Thyroid gland (tissue), 4 donors: ENCODE results near the gene ALS2. TPM values are rescaled to one million over a fixed set of nuclear protein-coding genes. Genes with fewer than 3 reads are reported as not detected.

Experiments
- DNase-seq, 2 donors: peaks; one replicate each; pipeline ENCODE4 v3.0.0-alpha.2; 2019
- H3K27ac ChIP-seq, 3 donors: fragments of 200-600 bp; sonication (generic); 1 replicate in 2 of 3; 2 replicates in 1 of 3; pipeline ENCODE4 v1.5.1; 2016 to 2019; ENCODE audit warnings: mild to moderate bottlenecking in 1 of 3, moderate library complexity in 1 of 3
- H3K27me3 ChIP-seq: fragments of 200-600 bp; sonication (generic); one replicate; pipeline ENCODE4 v1.5.1; 2019
- H3K36me3 ChIP-seq, 2 donors: fragments of 200-600 bp; sonication (generic); one replicate each; pipeline ENCODE4 v1.5.1; 2016 to 2019
- H3K4me1 ChIP-seq, 2 donors: fragments of 200-600 bp; sonication (generic); one replicate each; pipeline ENCODE4 v1.5.1; 2017 to 2019
- H3K4me3 ChIP-seq, 3 donors: fragments of 200-600 bp; sonication (generic); replicated peaks in 1 of 3; 1 replicate in 2 of 3; 2 replicates in 1 of 3; pipeline ENCODE4 v1.5.1; 2016; ENCODE audit warnings: mild to moderate bottlenecking in 1 of 3
- H3K9me3 ChIP-seq: fragments of 200-600 bp; sonication (generic); one replicate; pipeline ENCODE4 v1.5.1; 2017
- POLR2A ChIP-seq, 2 donors: fragments of 450-650 bp; IDR thresholded peaks; one replicate each; pipeline ENCODE4 v1.6.1; 2017; ENCODE audit warnings: antibody characterized with exemption in 2 of 2, mild to moderate bottlenecking in 2 of 2, moderate library complexity in 1 of 2
- WGBS, 2 donors: methylation state at CpG; one replicate each; pipeline ENCODE4 v1.1.5; 2017; 5-methylcytosine and 5-hydroxymethylcytosine counted together
- intact Hi-C: fragments of 100-400 bp; cut with DNase I; formaldehyde crosslinking; loops from one replicate; pipeline ENCODE4 v1.15.1; 2023
- total RNA-seq, 4 donors: library from RNA; depleted of rRNA; stranded (reverse); fragments of >200 nt; gene quantifications; one replicate each; pipeline ENCODE4 v1.2.3, GENCODE V29; 2016
- TF ChIP-seq, protein P1 (sequence below), 6 experiments: fragments of 200-600 bp in 3 of 6; fragments of 450-650 bp in 3 of 6; sonication (generic) in 3 of 6; IDR thresholded peaks; one replicate each; pipeline ENCODE4 v1.5.1; 2016 to 2019; ENCODE audit warnings: antibody characterized with exemption in 6 of 6, mild to moderate bottlenecking in 2 of 6, inconsistent platforms in 1 of 6, moderate library complexity in 1 of 6

The ALS2 gene
- total RNA-seq = 10 to 100 TPM; 20.9 to 37.6 (median 29.9) TPM

DNA sequence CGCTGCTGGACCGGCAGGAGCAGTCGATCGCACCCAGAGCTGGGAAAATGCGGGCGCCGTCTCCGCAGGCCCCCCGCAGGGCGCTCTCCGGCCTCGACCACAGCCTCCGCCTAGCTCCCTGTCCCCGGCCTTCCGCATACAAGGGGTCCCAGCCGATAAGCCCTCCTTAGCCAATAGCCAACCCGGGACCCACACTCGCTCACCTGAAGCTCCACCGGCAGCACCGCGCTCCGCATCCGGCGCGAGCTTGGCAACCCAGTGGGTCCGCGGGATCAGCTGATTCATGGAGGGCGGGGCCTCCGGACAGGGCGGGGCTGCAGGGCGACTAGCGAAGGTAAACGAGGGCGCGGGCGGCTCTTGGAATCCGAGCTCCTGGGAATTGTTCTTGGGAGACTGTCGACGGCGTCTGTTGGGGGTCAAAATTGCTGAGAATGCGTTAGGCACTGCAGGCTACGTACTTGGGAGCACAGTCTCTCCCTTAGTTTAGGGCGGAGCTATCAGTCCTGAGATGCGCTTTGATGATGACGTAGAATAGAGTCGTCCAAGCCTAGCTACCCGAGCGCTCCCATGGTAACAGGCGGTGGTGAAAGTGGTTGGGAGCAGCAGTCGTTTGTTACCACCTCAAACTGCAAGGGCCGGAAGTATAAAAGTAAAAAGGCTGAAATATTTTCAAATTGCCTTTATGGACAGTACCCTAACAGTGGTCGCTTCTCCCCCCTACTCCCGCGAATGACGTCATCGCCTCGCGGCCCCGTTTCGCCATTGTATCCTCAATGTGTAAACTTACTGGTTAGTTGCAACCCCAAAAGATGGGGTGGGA, at the start of gene ALS2:
Gene ALS2 (minus strand): TSS at position 260 of the 820 bp plus-strand sequence. CDS start 12,048 bp downstream, outside the sequence.
- Histone ChIP-seq H3K36me3 (no peaks in the 10 kb centered on the region), H3K4me3 (peak within 1 kb of the TSS; percentile 37 to 75 (median 70)), H3K9me3 (no peaks in the 10 kb centered on the region), H3K27ac (peak within 1 kb of the TSS; percentile 78 to 83 (median 81)), H3K4me1 (peaks cover 6 to 17% of the 10 kb centered on the region in 2 donors), H3K27me3 (no peaks in the 10 kb centered on the region)
- WGBS, 2 donors = 0% methylated on average over 39 to 54 of the region's 60 CpGs
- intact Hi-C loops = loop anchor here (5.0 kb wide), 1 partner anchor 251 kb away; the partner anchor contains the start of gene FZD7
- TF ChIP-seq POLR2A (IDR thresholded peaks at IDR 0.05) = peak in 1 of 2 donors; percentile 86
- TF ChIP-seq, protein P1, sequence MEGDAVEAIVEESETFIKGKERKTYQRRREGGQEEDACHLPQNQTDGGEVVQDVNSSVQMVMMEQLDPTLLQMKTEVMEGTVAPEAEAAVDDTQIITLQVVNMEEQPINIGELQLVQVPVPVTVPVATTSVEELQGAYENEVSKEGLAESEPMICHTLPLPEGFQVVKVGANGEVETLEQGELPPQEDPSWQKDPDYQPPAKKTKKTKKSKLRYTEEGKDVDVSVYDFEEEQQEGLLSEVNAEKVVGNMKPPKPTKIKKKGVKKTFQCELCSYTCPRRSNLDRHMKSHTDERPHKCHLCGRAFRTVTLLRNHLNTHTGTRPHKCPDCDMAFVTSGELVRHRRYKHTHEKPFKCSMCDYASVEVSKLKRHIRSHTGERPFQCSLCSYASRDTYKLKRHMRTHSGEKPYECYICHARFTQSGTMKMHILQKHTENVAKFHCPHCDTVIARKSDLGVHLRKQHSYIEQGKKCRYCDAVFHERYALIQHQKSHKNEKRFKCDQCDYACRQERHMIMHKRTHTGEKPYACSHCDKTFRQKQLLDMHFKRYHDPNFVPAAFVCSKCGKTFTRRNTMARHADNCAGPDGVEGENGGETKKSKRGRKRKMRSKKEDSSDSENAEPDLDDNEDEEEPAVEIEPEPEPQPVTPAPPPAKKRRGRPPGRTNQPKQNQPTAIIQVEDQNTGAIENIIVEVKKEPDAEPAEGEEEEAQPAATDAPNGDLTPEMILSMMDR (IDR thresholded peaks at IDR 0.05) = no peak
- peak; percentile 100 for DNase-seq

DNA sequence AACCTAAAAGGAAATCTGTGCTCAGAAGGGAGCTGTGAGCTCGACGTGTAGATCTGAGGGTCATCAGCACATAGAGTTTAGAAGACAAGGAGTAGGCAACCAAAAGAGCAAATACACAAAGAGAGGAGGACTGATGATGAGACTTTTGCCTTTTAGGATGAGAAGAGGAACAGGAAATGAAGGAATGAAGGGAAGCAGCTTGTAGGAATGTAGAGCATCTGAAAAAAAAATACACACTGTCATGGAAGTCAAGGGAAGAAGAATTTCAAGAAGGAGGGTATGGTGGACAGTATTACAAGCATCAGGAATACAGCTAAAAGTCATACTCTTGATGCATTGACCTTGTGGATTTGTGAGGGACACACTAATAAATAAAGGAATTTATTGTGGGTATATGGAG, 47.5 kb upstream of the ALS2 start:
- no peak overlapping the region for H3K4me3 ChIP-seq
- intact Hi-C loops = no loop called here
- H3K9me3 ChIP-seq = no peaks in the 10 kb centered on the region
- TF ChIP-seq POLR2A (IDR thresholded peaks at IDR 0.05) = no peak
- TF ChIP-seq, protein P1 (IDR thresholded peaks at IDR 0.05) = no peak
- H3K27me3 ChIP-seq = no peaks in the 10 kb centered on the region
- 86 to 91% methylated on average over 2 of the region's 2 CpGs for WGBS, 2 donors
- no peak overlapping the region for H3K27ac ChIP-seq
- H3K36me3 ChIP-seq = no peaks in the 10 kb centered on the region
- no peak for DNase-seq
- no peaks in the 10 kb centered on the region for H3K4me1 ChIP-seq

GRCh38 chr2:201827621-201828020, 46.9 kb upstream of the ALS2 start:
- H3K27me3 ChIP-seq = no peaks in the 10 kb centered on the region
- no peak for TF ChIP-seq POLR2A (IDR thresholded peaks at IDR 0.05)
- TF ChIP-seq, protein P1 (IDR thresholded peaks at IDR 0.05) = no peak
- H3K27ac ChIP-seq = no peak overlapping the region
- no peak overlapping the region for H3K4me3 ChIP-seq
- H3K4me1 ChIP-seq = no peaks in the 10 kb centered on the region
- 65 to 68% methylated on average over 3 of the region's 3 CpGs for WGBS, 2 donors
- H3K9me3 ChIP-seq = no peaks in the 10 kb centered on the region
- no peaks in the 10 kb centered on the region for H3K36me3 ChIP-seq
- no peak for DNase-seq
- intact Hi-C loops = no loop called here

DNA sequence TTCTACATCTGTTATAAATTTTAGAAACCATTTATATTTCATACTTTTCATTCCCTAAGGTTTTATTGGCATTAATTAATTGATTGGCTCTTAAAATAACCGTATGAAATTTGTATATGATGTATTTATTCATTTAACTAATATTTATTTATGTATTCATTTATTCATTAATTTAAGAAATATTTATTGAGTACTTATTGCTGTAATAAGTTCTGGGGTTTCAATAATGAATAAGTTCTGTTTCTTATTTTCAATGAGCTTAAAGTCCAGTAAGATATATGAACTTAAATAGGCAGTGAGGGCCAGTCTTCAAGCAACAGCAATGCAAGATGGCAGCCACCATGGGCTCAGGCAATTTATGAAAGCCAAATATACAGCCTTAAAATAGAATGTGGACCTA, 43.5 kb upstream of the ALS2 start:
- H3K9me3 ChIP-seq = no peaks in the 10 kb centered on the region
- TF ChIP-seq POLR2A (IDR thresholded peaks at IDR 0.05) = no peak
- TF ChIP-seq, protein P1 (IDR thresholded peaks at IDR 0.05) = no peak
- H3K27me3 ChIP-seq = no peaks in the 10 kb centered on the region
- no peak overlapping the region for H3K4me3 ChIP-seq
- DNase-seq = no peak
- WGBS, 2 donors = 75 to 84% methylated on average over 1 of the region's 1 CpG
- no peaks in the 10 kb centered on the region for H3K4me1 ChIP-seq
- intact Hi-C loops = no loop called here
- no peaks in the 10 kb centered on the region for H3K36me3 ChIP-seq
- no peak overlapping the region for H3K27ac ChIP-seq

DNA sequence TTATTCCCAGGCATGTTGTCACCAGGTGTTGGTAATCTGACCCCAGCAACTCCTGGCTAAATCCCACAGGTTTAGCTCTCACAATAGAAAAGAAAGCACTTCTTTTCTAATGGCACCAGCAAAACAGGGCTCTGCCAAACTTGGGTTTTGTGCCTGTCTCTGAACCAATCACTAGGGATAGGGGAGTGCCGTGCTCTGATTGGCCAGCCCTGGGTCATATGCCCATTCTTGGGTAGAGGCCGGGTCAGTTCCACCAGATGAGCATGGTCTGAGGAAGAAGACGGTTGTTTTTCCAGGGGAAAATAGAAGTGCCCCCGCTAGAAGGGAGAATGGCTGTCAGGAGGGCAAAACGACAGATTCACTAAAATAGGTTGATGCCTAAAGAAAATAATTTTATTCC, 40.3 kb upstream of the ALS2 start:
- TF ChIP-seq, protein P1 (IDR thresholded peaks at IDR 0.05) = no peak
- TF ChIP-seq POLR2A (IDR thresholded peaks at IDR 0.05) = no peak
- H3K9me3 ChIP-seq = no peaks in the 10 kb centered on the region
- no peaks in the 10 kb centered on the region for H3K36me3 ChIP-seq
- no peaks in the 10 kb centered on the region for H3K4me1 ChIP-seq
- H3K27me3 ChIP-seq = no peaks in the 10 kb centered on the region
- DNase-seq = no peak
- WGBS, 2 donors = 61 to 85% methylated on average over 5 of the region's 5 CpGs
- intact Hi-C loops = no loop called here
- no peak overlapping the region for H3K27ac ChIP-seq
- no peak overlapping the region for H3K4me3 ChIP-seq
